ENCODE data around the gene KCNK18.

Gene KCNK18

GRCh38 chr10:117197189-117197588 lies at the start of gene KCNK18:
TSS of gene KCNK18 (plus strand) at chr10:117197489. CDS start at chr10:117197489, 0 bp downstream.
- Histone ChIP-seq H3K4me1 (ENCODE audit: control insufficient read depth, low read depth, low read length) (peaks cover 5% of the 10 kb centered on the region), H3K9ac (ENCODE audit: low read length) (no peak within 1 kb of the TSS), H3K27ac (ENCODE audit: low read length) (no peak within 1 kb of the TSS), H3K27me3 (ENCODE audit: control insufficient read depth, insufficient read depth, low read length) (no peaks in the 10 kb centered on the region), H3K9me3 (ENCODE audit: control insufficient read depth, low read depth, low read length) (no peaks in the 10 kb centered on the region), H3K36me3 (ENCODE audit: control insufficient read depth, low read depth, low read length) (no peaks in the 10 kb centered on the region), H3K4me3 (ENCODE audit: low read length) (no peak within 1 kb of the TSS)

- H3K9me3 ChIP-seq (ENCODE audit: control insufficient read depth, low read depth, low read length) = peaks cover 4% of the 10 kb centered on the region
- no peak overlapping the region for H3K4me3 ChIP-seq (ENCODE audit: low read length)
- peaks cover 95% of the 10 kb centered on the region for H3K27me3 ChIP-seq (ENCODE audit: control insufficient read depth, insufficient read depth, low read length)
- no peak overlapping the region for H3K9ac ChIP-seq (ENCODE audit: low read length)
- no peaks in the 10 kb centered on the region for H3K4me1 ChIP-seq (ENCODE audit: control insufficient read depth, low read depth, low read length)
- no peak overlapping the region for H3K27ac ChIP-seq (ENCODE audit: low read length)
- H3K36me3 ChIP-seq (ENCODE audit: control insufficient read depth, low read depth, low read length) = no peaks in the 10 kb centered on the region
Observed at GRCh38 chr10:117148284-117148683, 49.0 kb upstream of the KCNK18 start.

- no peak overlapping the region for H3K27ac ChIP-seq (ENCODE audit: low read length)
- H3K4me3 ChIP-seq (ENCODE audit: low read length) = no peak overlapping the region
- no peaks in the 10 kb centered on the region for H3K4me1 ChIP-seq (ENCODE audit: control insufficient read depth, low read depth, low read length)
- H3K36me3 ChIP-seq (ENCODE audit: control insufficient read depth, low read depth, low read length) = no peaks in the 10 kb centered on the region
- H3K9me3 ChIP-seq (ENCODE audit: control insufficient read depth, low read depth, low read length) = no peaks in the 10 kb centered on the region
- peaks cover 95% of the 10 kb centered on the region for H3K27me3 ChIP-seq (ENCODE audit: control insufficient read depth, insufficient read depth, low read length)
- no peak overlapping the region for H3K9ac ChIP-seq (ENCODE audit: low read length)
Observed at GRCh38 chr10:117152668-117153067, 44.6 kb upstream of the KCNK18 start.

- no peak overlapping the region for H3K4me3 ChIP-seq (ENCODE audit: low read length)
- H3K9ac ChIP-seq (ENCODE audit: low read length) = no peak overlapping the region
- no peaks in the 10 kb centered on the region for H3K36me3 ChIP-seq (ENCODE audit: control insufficient read depth, low read depth, low read length)
- no peak overlapping the region for H3K27ac ChIP-seq (ENCODE audit: low read length)
- H3K4me1 ChIP-seq (ENCODE audit: control insufficient read depth, low read depth, low read length) = peaks cover 27% of the 10 kb centered on the region
- H3K9me3 ChIP-seq (ENCODE audit: control insufficient read depth, low read depth, low read length) = no peaks in the 10 kb centered on the region
- peaks cover 100% of the 10 kb centered on the region for H3K27me3 ChIP-seq (ENCODE audit: control insufficient read depth, insufficient read depth, low read length)
Observed at GRCh38 chr10:117158297-117158696, 39.0 kb upstream of the KCNK18 start.

- Histone ChIP-seq H3K4me3 (ENCODE audit: low read length) (peak overlapping the region; percentile 28), H3K4me1 (ENCODE audit: control insufficient read depth, low read depth, low read length) (peaks cover 27% of the 10 kb centered on the region), H3K27me3 (ENCODE audit: control insufficient read depth, insufficient read depth, low read length) (peaks cover 100% of the 10 kb centered on the region), H3K27ac (ENCODE audit: low read length) (no peak overlapping the region), H3K9ac (ENCODE audit: low read length) (no peak overlapping the region), H3K9me3 (ENCODE audit: control insufficient read depth, low read depth, low read length) (no peaks in the 10 kb centered on the region), H3K36me3 (ENCODE audit: control insufficient read depth, low read depth, low read length) (no peaks in the 10 kb centered on the region)
Observed at GRCh38 chr10:117159390-117159789, 37.9 kb upstream of the KCNK18 start.

- Histone ChIP-seq H3K4me3 (ENCODE audit: low read length) (no peak overlapping the region), H3K4me1 (ENCODE audit: control insufficient read depth, low read depth, low read length) (peaks cover 27% of the 10 kb centered on the region), H3K27ac (ENCODE audit: low read length) (no peak overlapping the region), H3K27me3 (ENCODE audit: control insufficient read depth, insufficient read depth, low read length) (peaks cover 100% of the 10 kb centered on the region), H3K36me3 (ENCODE audit: control insufficient read depth, low read depth, low read length) (no peaks in the 10 kb centered on the region), H3K9me3 (ENCODE audit: control insufficient read depth, low read depth, low read length) (no peaks in the 10 kb centered on the region), H3K9ac (ENCODE audit: low read length) (peak overlapping the region; percentile 1)
Observed at GRCh38 chr10:117160567-117160966, 36.7 kb upstream of the KCNK18 start.

- no peak overlapping the region for H3K4me3 ChIP-seq (ENCODE audit: low read length)
- no peaks in the 10 kb centered on the region for H3K36me3 ChIP-seq (ENCODE audit: control insufficient read depth, low read depth, low read length)
- H3K27ac ChIP-seq (ENCODE audit: low read length) = no peak overlapping the region
- H3K9me3 ChIP-seq (ENCODE audit: control insufficient read depth, low read depth, low read length) = no peaks in the 10 kb centered on the region
- peaks cover 100% of the 10 kb centered on the region for H3K27me3 ChIP-seq (ENCODE audit: control insufficient read depth, insufficient read depth, low read length)
- H3K4me1 ChIP-seq (ENCODE audit: control insufficient read depth, low read depth, low read length) = peaks cover 27% of the 10 kb centered on the region
- no peak overlapping the region for H3K9ac ChIP-seq (ENCODE audit: low read length)
Observed at GRCh38 chr10:117161386-117162033, 35.8 kb upstream of the KCNK18 start.

- H3K4me1 ChIP-seq (ENCODE audit: control insufficient read depth, low read depth, low read length) = peaks cover 27% of the 10 kb centered on the region
- H3K9ac ChIP-seq (ENCODE audit: low read length) = no peak overlapping the region
- H3K4me3 ChIP-seq (ENCODE audit: low read length) = peak overlapping the region; percentile 12
- H3K27me3 ChIP-seq (ENCODE audit: control insufficient read depth, insufficient read depth, low read length) = peaks cover 100% of the 10 kb centered on the region
- H3K27ac ChIP-seq (ENCODE audit: low read length) = no peak overlapping the region
- H3K9me3 ChIP-seq (ENCODE audit: control insufficient read depth, low read depth, low read length) = no peaks in the 10 kb centered on the region
- H3K36me3 ChIP-seq (ENCODE audit: control insufficient read depth, low read depth, low read length) = no peaks in the 10 kb centered on the region
Observed at GRCh38 chr10:117162093-117163060, 34.9 kb upstream of the KCNK18 start.

GRCh38 chr10:117163061-117163953 lies 34.0 kb upstream of the KCNK18 start:
- Histone ChIP-seq H3K36me3 (ENCODE audit: control insufficient read depth, low read depth, low read length) (no peaks in the 10 kb centered on the region), H3K4me1 (ENCODE audit: control insufficient read depth, low read depth, low read length) (peaks cover 27% of the 10 kb centered on the region), H3K9ac (ENCODE audit: low read length) (no peak overlapping the region), H3K27me3 (ENCODE audit: control insufficient read depth, insufficient read depth, low read length) (peaks cover 100% of the 10 kb centered on the region), H3K9me3 (ENCODE audit: control insufficient read depth, low read depth, low read length) (no peaks in the 10 kb centered on the region), H3K27ac (ENCODE audit: low read length) (no peak overlapping the region), H3K4me3 (ENCODE audit: low read length) (peak overlapping the region; percentile 12)

GRCh38 chr10:117163954-117164548 lies 33.2 kb upstream of the KCNK18 start:
- Histone ChIP-seq H3K36me3 (ENCODE audit: control insufficient read depth, low read depth, low read length) (no peaks in the 10 kb centered on the region), H3K4me1 (ENCODE audit: control insufficient read depth, low read depth, low read length) (peaks cover 20% of the 10 kb centered on the region), H3K27ac (ENCODE audit: low read length) (no peak overlapping the region), H3K27me3 (ENCODE audit: control insufficient read depth, insufficient read depth, low read length) (peaks cover 100% of the 10 kb centered on the region), H3K9me3 (ENCODE audit: control insufficient read depth, low read depth, low read length) (no peaks in the 10 kb centered on the region), H3K9ac (ENCODE audit: low read length) (no peak overlapping the region), H3K4me3 (ENCODE audit: low read length) (peak overlapping the region; percentile 12)

All from iPS-18a (cell line).